ENCODE data around the gene BEST2.

Gene BEST2

GRCh38 chr19:12783849-12784393, 32.3 kb downstream of the BEST2 start:
- Mint-ChIP-seq H3K4me3 (peak overlapping the region; percentile 45), H3K27me3 (no peaks in the 10 kb centered on the region), H3K9me3 (no peaks in the 10 kb centered on the region), H3K4me1 (peaks cover 20% of the 10 kb centered on the region), H3K27ac (no peak overlapping the region), H3K36me3 (no peaks in the 10 kb centered on the region)
- DNase-seq (ENCODE audit: low spot score in 2 of 2), result no peak
- no peak for ATAC-seq (ENCODE audit: low read depth)

GRCh38 chr19:12784394-12784870, 32.8 kb downstream of the BEST2 start:
- Mint-ChIP-seq H3K36me3 (no peaks in the 10 kb centered on the region), H3K4me3 (no peak overlapping the region), H3K9me3 (no peaks in the 10 kb centered on the region), H3K27me3 (no peaks in the 10 kb centered on the region), H3K4me1 (peaks cover 21% of the 10 kb centered on the region), H3K27ac (no peak overlapping the region)
- ATAC-seq (ENCODE audit: low read depth) (no peak), DNase-seq (ENCODE audit: low spot score in 2 of 2) (no peak)

GRCh38 chr19:12784871-12785430, 33.4 kb downstream of the BEST2 start:
- Mint-ChIP-seq H3K4me1 (peaks cover 20% of the 10 kb centered on the region), H3K4me3 (no peak overlapping the region), H3K9me3 (no peaks in the 10 kb centered on the region), H3K36me3 (no peaks in the 10 kb centered on the region), H3K27ac (no peak overlapping the region), H3K27me3 (no peaks in the 10 kb centered on the region)
- DNase-seq (ENCODE audit: low spot score in 2 of 2) (no peak), ATAC-seq (ENCODE audit: low read depth) (no peak)

GRCh38 chr19:12785431-12786031, 33.9 kb downstream of the BEST2 start:
- no peaks in the 10 kb centered on the region for H3K9me3 Mint-ChIP-seq
- ATAC-seq (ENCODE audit: low read depth) (no peak), DNase-seq (ENCODE audit: low spot score in 2 of 2) (no peak)
- H3K27ac Mint-ChIP-seq, result no peak overlapping the region
- no peaks in the 10 kb centered on the region for H3K27me3 Mint-ChIP-seq
- peaks cover 24% of the 10 kb centered on the region for H3K4me1 Mint-ChIP-seq
- H3K4me3 Mint-ChIP-seq, result no peak overlapping the region
- no peaks in the 10 kb centered on the region for H3K36me3 Mint-ChIP-seq

- Mint-ChIP-seq H3K27ac (no peak overlapping the region), H3K36me3 (no peaks in the 10 kb centered on the region)
Observed at GRCh38 chr19:12786141-12786870, 34.7 kb downstream of the BEST2 start.

GRCh38 chr19:12786952-12787351, 35.4 kb downstream of the BEST2 start:
- DNase-seq (ENCODE audit: low spot score in 2 of 2), result no peak
- H3K27me3 Mint-ChIP-seq, result no peaks in the 10 kb centered on the region

More at GRCh38 chr19:12786141-12786870, 34.7 kb downstream of the BEST2 start:
- Mint-ChIP-seq H3K4me3 (no peak overlapping the region), H3K4me1 (peaks cover 31% of the 10 kb centered on the region), H3K27me3 (no peaks in the 10 kb centered on the region), H3K9me3 (no peaks in the 10 kb centered on the region)
- DNase-seq (ENCODE audit: low spot score in 2 of 2) (peak in 1 of 2 donors; percentile 62), ATAC-seq (ENCODE audit: low read depth) (no peak)

GRCh38 chr19:12787458-12787857, 35.9 kb downstream of the BEST2 start:
- ATAC-seq (ENCODE audit: low read depth) (no peak), DNase-seq (ENCODE audit: low spot score in 2 of 2) (no peak)
- Mint-ChIP-seq H3K9me3 (no peaks in the 10 kb centered on the region), H3K36me3 (no peaks in the 10 kb centered on the region), H3K4me1 (peaks cover 25% of the 10 kb centered on the region), H3K4me3 (no peak overlapping the region), H3K27ac (no peak overlapping the region), H3K27me3 (no peaks in the 10 kb centered on the region)

More at GRCh38 chr19:12786952-12787351, 35.4 kb downstream of the BEST2 start:
- ATAC-seq (ENCODE audit: low read depth), result no peak
- Mint-ChIP-seq H3K9me3 (no peaks in the 10 kb centered on the region), H3K4me3 (no peak overlapping the region), H3K27ac (no peak overlapping the region), H3K4me1 (peaks cover 28% of the 10 kb centered on the region), H3K36me3 (no peaks in the 10 kb centered on the region)

GRCh38 chr19:12788042-12788681, 36.6 kb downstream of the BEST2 start:
- Mint-ChIP-seq H3K36me3 (no peaks in the 10 kb centered on the region), H3K4me1 (peaks cover 25% of the 10 kb centered on the region), H3K4me3 (peak overlapping the region; percentile 91)

GRCh38 chr19:12788682-12789097, 37.1 kb downstream of the BEST2 start:
- Mint-ChIP-seq H3K9me3 (no peaks in the 10 kb centered on the region), H3K4me3 (peak overlapping the region; percentile 91), H3K36me3 (no peaks in the 10 kb centered on the region), H3K27ac (peak overlapping the region; percentile 99), H3K4me1 (peaks cover 25% of the 10 kb centered on the region), H3K27me3 (no peaks in the 10 kb centered on the region)
- ATAC-seq (ENCODE audit: low read depth) (peak; percentile 5), DNase-seq (ENCODE audit: low spot score in 2 of 2) (peak; percentile 70 to 74)

More at GRCh38 chr19:12788042-12788681, 36.6 kb downstream of the BEST2 start:
- H3K27me3 Mint-ChIP-seq, result no peaks in the 10 kb centered on the region
- DNase-seq (ENCODE audit: low spot score in 2 of 2) (no peak), ATAC-seq (ENCODE audit: low read depth) (no peak)
- H3K9me3 Mint-ChIP-seq, result no peaks in the 10 kb centered on the region
- H3K27ac Mint-ChIP-seq, result peak overlapping the region; percentile 99

- H3K27ac Mint-ChIP-seq, result peak overlapping the region; percentile 99
- no peak for DNase-seq (ENCODE audit: low spot score in 2 of 2)
- H3K4me3 Mint-ChIP-seq, result peak overlapping the region; percentile 96
- H3K36me3 Mint-ChIP-seq, result no peaks in the 10 kb centered on the region
- ATAC-seq (ENCODE audit: low read depth), result no peak
- H3K27me3 Mint-ChIP-seq, result no peaks in the 10 kb centered on the region
- no peaks in the 10 kb centered on the region for H3K9me3 Mint-ChIP-seq
- peaks cover 28% of the 10 kb centered on the region for H3K4me1 Mint-ChIP-seq
Observed at GRCh38 chr19:12789098-12789903, 37.7 kb downstream of the BEST2 start.

GRCh38 chr19:12789904-12790619, 38.5 kb downstream of the BEST2 start:
- H3K27me3 Mint-ChIP-seq, result no peaks in the 10 kb centered on the region
- no peaks in the 10 kb centered on the region for H3K36me3 Mint-ChIP-seq
- DNase-seq (ENCODE audit: low spot score in 2 of 2) (peak; percentile 95 to 96), ATAC-seq (ENCODE audit: low read depth) (peak; percentile 43)
- H3K4me3 Mint-ChIP-seq, result peak overlapping the region; percentile 96
- peak overlapping the region; percentile 99 for H3K27ac Mint-ChIP-seq
- no peaks in the 10 kb centered on the region for H3K9me3 Mint-ChIP-seq
- H3K4me1 Mint-ChIP-seq, result peaks cover 29% of the 10 kb centered on the region

- Mint-ChIP-seq H3K27ac (peak overlapping the region; percentile 99), H3K4me1 (peaks cover 31% of the 10 kb centered on the region), H3K9me3 (no peaks in the 10 kb centered on the region), H3K27me3 (no peaks in the 10 kb centered on the region), H3K4me3 (peak overlapping the region; percentile 96), H3K36me3 (no peaks in the 10 kb centered on the region)
- DNase-seq (ENCODE audit: low spot score in 2 of 2) (peak in 1 of 2 donors; percentile 55), ATAC-seq (ENCODE audit: low read depth) (no peak)
Observed at GRCh38 chr19:12790628-12791344, 39.2 kb downstream of the BEST2 start.
